Cortex of kidney (tissue), 1 donor: Measurements from ENCODE around the gene PTGDS.

ENCODE experiments used
- DNase-seq: peaks from one replicate; lab custom pipeline; 2025; lab: John Stamatoyannopoulos, UW

Gene PTGDS

GRCh38 chr9:137025517-137025966 is 48.2 kb downstream of the PTGDS start:
- DNase-seq = no peak

GRCh38 chr9:137026384-137026783 is 49.1 kb downstream of the PTGDS start:
- no peak for DNase-seq

GRCh38 chr9:137026828-137027227 is 49.5 kb downstream of the PTGDS start:
- DNase-seq = no peak

GRCh38 chr9:137027369-137028262 is 50.3 kb downstream of the PTGDS start, which contains the start of gene ABCA2:
ABCA2 (minus strand) TSS chr9:137028237; CDS start chr9:137028140, 97 bp downstream.
- DNase-seq = no peak

- no peak for DNase-seq
Observed at GRCh38 chr9:137028263-137029057, 51.2 kb downstream of the PTGDS start.

GRCh38 chr9:137029058-137029936 is 52.0 kb downstream of the PTGDS start:
- DNase-seq = no peak

- no peak for DNase-seq
Observed at GRCh38 chr9:137030006-137030405, 52.7 kb downstream of the PTGDS start.

GRCh38 chr9:137030538-137031527 is 53.5 kb downstream of the PTGDS start:
- DNase-seq = no peak
